ENCODE measurements around the gene TMEFF2. TPM values are rescaled to one million over a fixed set of nuclear protein-coding genes. Genes with fewer than 3 reads are reported as not detected.

Gene TMEFF2
- total RNA-seq, 1 donor = under 0.01 TPM

GRCh38 chr2:192202373-192202772 is 7.6 kb upstream of the TMEFF2 start:
- H4K20me1 ChIP-seq (ENCODE audit: insufficient read depth, low read length) = no peaks in the 10 kb centered on the region
- no peaks in the 10 kb centered on the region for H3K36me3 ChIP-seq (ENCODE audit: insufficient read depth, low read length)
- H3K79me2 ChIP-seq (ENCODE audit: insufficient read depth, low read length) = no peaks in the 10 kb centered on the region
- no peak overlapping the region for H2AFZ ChIP-seq (ENCODE audit: low read length)
- H3K4me2 ChIP-seq (ENCODE audit: insufficient read depth, low read length) = no peak overlapping the region
- H3K27me3 ChIP-seq (ENCODE audit: insufficient read depth, low read length) = peaks cover 27% of the 10 kb centered on the region
- no peak overlapping the region for H3K27ac ChIP-seq (ENCODE audit: low read depth, low read length)
- TF ChIP-seq CTCF (IDR thresholded peaks at IDR 0.05; ENCODE audit: extremely low read depth, low read depth, low read length) = no peak
- H3K4me1 ChIP-seq (ENCODE audit: insufficient read depth, low read length) = no peaks in the 10 kb centered on the region
- DNase-seq (ENCODE audit: insufficient read length, low spot score, missing footprints) = no peak
- no peak overlapping the region for H3K4me3 ChIP-seq (ENCODE audit: insufficient read depth, low read length)
- H3K9me3 ChIP-seq (ENCODE audit: low read depth, low read length) = no peaks in the 10 kb centered on the region

- H3K27me3 ChIP-seq (ENCODE audit: insufficient read depth, low read length) = peaks cover 39% of the 10 kb centered on the region
- H4K20me1 ChIP-seq (ENCODE audit: insufficient read depth, low read length) = no peaks in the 10 kb centered on the region
- no peak overlapping the region for H3K4me2 ChIP-seq (ENCODE audit: insufficient read depth, low read length)
- H3K9me3 ChIP-seq (ENCODE audit: low read depth, low read length) = no peaks in the 10 kb centered on the region
- no peaks in the 10 kb centered on the region for H3K79me2 ChIP-seq (ENCODE audit: insufficient read depth, low read length)
- H3K36me3 ChIP-seq (ENCODE audit: insufficient read depth, low read length) = no peaks in the 10 kb centered on the region
- no peak overlapping the region for H2AFZ ChIP-seq (ENCODE audit: low read length)
- H3K4me3 ChIP-seq (ENCODE audit: insufficient read depth, low read length) = no peak overlapping the region
- DNase-seq (ENCODE audit: insufficient read length, low spot score, missing footprints) = no peak
- no peak overlapping the region for H3K27ac ChIP-seq (ENCODE audit: low read depth, low read length)
- H3K4me1 ChIP-seq (ENCODE audit: insufficient read depth, low read length) = peaks cover 7% of the 10 kb centered on the region
- TF ChIP-seq CTCF (IDR thresholded peaks at IDR 0.05; ENCODE audit: extremely low read depth, low read depth, low read length) = no peak
Measured at GRCh38 chr2:192201116-192201515, 6.4 kb upstream of the TMEFF2 start.

- peaks cover 21% of the 10 kb centered on the region for H3K4me1 ChIP-seq (ENCODE audit: insufficient read depth, low read length)
- TF ChIP-seq CTCF (IDR thresholded peaks at IDR 0.05; ENCODE audit: extremely low read depth, low read depth, low read length) = peak; percentile 39
- no peak overlapping the region for H3K4me3 ChIP-seq (ENCODE audit: insufficient read depth, low read length)
- H4K20me1 ChIP-seq (ENCODE audit: insufficient read depth, low read length) = no peaks in the 10 kb centered on the region
- H2AFZ ChIP-seq (ENCODE audit: low read length) = no peak overlapping the region
- H3K9me3 ChIP-seq (ENCODE audit: low read depth, low read length) = no peaks in the 10 kb centered on the region
- H3K36me3 ChIP-seq (ENCODE audit: insufficient read depth, low read length) = no peaks in the 10 kb centered on the region
- peaks cover 77% of the 10 kb centered on the region for H3K27me3 ChIP-seq (ENCODE audit: insufficient read depth, low read length)
- H3K27ac ChIP-seq (ENCODE audit: low read depth, low read length) = no peak overlapping the region
- no peaks in the 10 kb centered on the region for H3K79me2 ChIP-seq (ENCODE audit: insufficient read depth, low read length)
- H3K4me2 ChIP-seq (ENCODE audit: insufficient read depth, low read length) = no peak overlapping the region
- DNase-seq (ENCODE audit: insufficient read length, low spot score, missing footprints) = peak; percentile 4
Measured at GRCh38 chr2:192197357-192197756, 2.6 kb upstream of the TMEFF2 start.

GRCh38 chr2:192196421-192197194 is 1.9 kb upstream of the TMEFF2 start:
- peaks cover 84% of the 10 kb centered on the region for H3K27me3 ChIP-seq (ENCODE audit: insufficient read depth, low read length)

More at GRCh38 chr2:192196421-192197194, 1.9 kb upstream of the TMEFF2 start:
- H3K79me2 ChIP-seq (ENCODE audit: insufficient read depth, low read length) = no peaks in the 10 kb centered on the region
- no peak overlapping the region for H3K27ac ChIP-seq (ENCODE audit: low read depth, low read length)
- H3K4me3 ChIP-seq (ENCODE audit: insufficient read depth, low read length) = peak overlapping the region; percentile 75
- no peaks in the 10 kb centered on the region for H3K36me3 ChIP-seq (ENCODE audit: insufficient read depth, low read length)
- peaks cover 21% of the 10 kb centered on the region for H3K4me1 ChIP-seq (ENCODE audit: insufficient read depth, low read length)
- DNase-seq (ENCODE audit: insufficient read length, low spot score, missing footprints) = peak; percentile 25
- H3K9me3 ChIP-seq (ENCODE audit: low read depth, low read length) = no peaks in the 10 kb centered on the region
- no peak overlapping the region for H2AFZ ChIP-seq (ENCODE audit: low read length)
- no peak for TF ChIP-seq CTCF (IDR thresholded peaks at IDR 0.05; ENCODE audit: extremely low read depth, low read depth, low read length)
- peak overlapping the region; percentile 90 for H3K4me2 ChIP-seq (ENCODE audit: insufficient read depth, low read length)
- H4K20me1 ChIP-seq (ENCODE audit: insufficient read depth, low read length) = no peaks in the 10 kb centered on the region

Data from osteoblast (primary cell).